Heart left ventricle (tissue), 16 donors: Measurements from ENCODE around the gene PTPRN2. TPM values are rescaled to one million over a fixed set of nuclear protein-coding genes. Genes with fewer than 3 reads are reported as not detected.

ENCODE experiments used
- ATAC-seq, 4 donors: fragments of 200-7000 bp; cut with Tn5 transposase; one replicate each; pipeline ENCODE4 v1.9.1; 2020 to 2022; ENCODE audit warnings: moderate library complexity in 4 of 4, mild to moderate bottlenecking in 3 of 4, moderate number of reproducible peaks in 1 of 4
- DNase-seq, 5 donors: peaks; one replicate each; pipeline ENCODE4 v3.0.0-alpha.2; 2020
- H3K27ac ChIP-seq, 12 donors: fragments of 200-600 bp; sonication (generic) in 4 of 12; one replicate each; pipeline versions ENCODE4 v1.5.0 to v1.8.0; 2016 to 2022; ENCODE audit warnings: mild to moderate bottlenecking in 2 of 12
- H3K27me3 ChIP-seq, 9 donors: fragments of 200-600 bp; sonication (generic) in 2 of 9; one replicate each; pipeline versions ENCODE4 v1.5.1 to v1.8.0; 2016 to 2022; ENCODE audit warnings: mild to moderate bottlenecking in 3 of 9
- H3K36me3 ChIP-seq, 9 donors: fragments of 200-600 bp; sonication (generic) in 2 of 9; one replicate each; pipeline versions ENCODE4 v1.5.0 to v1.8.0; 2018 to 2022; ENCODE audit warnings: mild to moderate bottlenecking in 2 of 9
- H3K4me1 ChIP-seq, 12 donors: fragments of 200-600 bp; sonication (generic) in 4 of 12; one replicate each; pipeline versions ENCODE4 v1.5.0 to v1.8.0; 2016 to 2022; ENCODE audit warnings: mild to moderate bottlenecking in 3 of 12
- H3K4me3 ChIP-seq, 12 donors: fragments of 200-600 bp; sonication (generic) in 4 of 12; one replicate each; pipeline versions ENCODE4 v1.5.0 to v1.8.0; 2017 to 2022; ENCODE audit warnings: mild to moderate bottlenecking in 9 of 12, moderate library complexity in 4 of 12
- H3K9me3 ChIP-seq, 12 donors: fragments of 200-600 bp; sonication (generic) in 4 of 12; one replicate each; pipeline versions ENCODE4 v1.5.0 to v1.8.0; 2016 to 2022; ENCODE audit warnings: mild to moderate bottlenecking in 1 of 12
- POLR2A ChIP-seq, 2 donors: fragments of 450-650 bp; IDR thresholded peaks; one replicate each; pipeline ENCODE4 v1.6.1; 2017; ENCODE audit warnings: antibody characterized with exemption in 2 of 2, mild to moderate bottlenecking in 2 of 2, moderate library complexity in 2 of 2
- WGBS, 4 donors: extraction: QIAGEN DNeasy Blood & Tissue Kit in 2 of 4; methylation state at CpG; one replicate each; pipeline versions ENCODE4 v1.1.5 to v1.1.7; 2013 to 2018; 5-methylcytosine and 5-hydroxymethylcytosine counted together
- intact Hi-C, 10 donors: fragments of 100-400 bp; cut with DNase I; formaldehyde crosslinking; loops; one replicate each; pipeline versions ENCODE4 v1.11.1 to v1.14.2; 2022
- polyA plus RNA-seq, 2 donors: library from polyadenylated mRNA; stranded (reverse); fragments of 200-250 nt; gene quantifications; one replicate each; pipeline ENCODE4 v1.2.3, GENCODE V29; 2013
- total RNA-seq, 9 donors: library from RNA; depleted of rRNA in 2 of 9; stranded (reverse); fragments of >200 nt in 2 of 9; fragmentation: NEBNext Ultra II Directional in 3 of 9; extraction: Animal tissue kit (Norgen Biotek cat#: 25700) in 3 of 9; gene quantifications; one replicate each; pipeline versions ENCODE4 v1.1.0 to v1.2.4, GENCODE V29; 2016 to 2023
- TF ChIP-seq, protein P1 (sequence below), 12 donors: fragments of 200-600 bp; sonication (generic) in 4 of 12; IDR thresholded peaks; one replicate each; pipeline versions ENCODE4 v1.5.0 to v1.8.0; 2018 to 2022; ENCODE audit warnings: antibody characterized with exemption in 12 of 12, mild to moderate bottlenecking in 5 of 12
- donor health status: ischemic (EF 13 %, LVEDD 7.1; RV severe dilation, severe dysfunction).
- donor health status: healthy with polysubstance abuse.
- donor health status: DM: no; HTN: yes; CAD: no.
- donor health status: DM: no; HTN: no; CAD: no.
- donor health status: ischemic (EF 25% LVEDD 6.9; RV normal size, moderate dysfunction).
- donor health status: ischemic (EF 25% LVEDD 5.7; RV mildly dilated, moderate dysfunction).
- donor health status: healthy.
- donor health status: DM: yes; HTN: yes; CAD: no.
- donor health status: ischemic (EF 35%, LVEDD 5.7; RV mildly dilated, moderate dysfunction).
- donor health status: nonischemic (EF 11% LVEDD 7.7; RV severe dilation, severe dysfunction).
- donor health status: DM: yes; HTN: yes; CAD: no.
- donor health status: PGD.
- donor health status: ischemic (EF 29% LVEDD 5.4; RV normal size, mild dysfunction).
- donor health status: nonischemic (EF 23%, LVEDD 6.1; RV moderate dilation, normal function).

Gene PTPRN2
- total and polyA plus RNA-seq, 11 donors: 0.61 to 2.3 (median 1.3) TPM

DNA sequence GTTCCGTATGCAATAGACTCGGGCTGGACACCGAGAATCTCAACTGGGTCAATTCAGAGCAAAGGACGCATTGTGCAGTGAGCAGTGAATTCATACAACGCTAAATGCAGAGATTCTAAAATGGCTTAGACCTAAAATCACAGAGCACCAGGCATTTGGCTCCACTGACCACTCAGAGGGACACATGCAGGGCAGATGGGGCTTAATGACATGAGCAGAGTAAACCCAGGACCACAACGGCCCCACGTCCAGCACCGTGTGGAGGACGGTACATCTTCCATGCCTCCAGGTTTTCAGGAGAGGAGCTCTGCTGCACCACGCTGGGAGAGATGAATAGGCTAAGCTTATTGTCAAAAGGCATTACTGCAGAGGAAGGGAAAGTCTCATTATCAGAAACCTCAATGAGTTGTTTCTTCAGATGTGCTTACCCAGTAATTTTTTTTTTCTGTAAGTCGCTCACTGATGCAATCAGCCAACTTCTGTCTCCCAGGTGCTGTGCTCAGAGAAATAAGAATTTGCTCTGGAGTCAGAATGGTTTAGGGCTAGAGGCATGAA, 555.0 kb downstream of the PTPRN2 start:
- Histone ChIP-seq H3K36me3 (no peaks in the 10 kb centered on the region), H3K4me3 (no peak overlapping the region), H3K9me3 (peaks cover 0 to 7% (median 0%) of the 10 kb centered on the region in 12 donors), H3K27me3 (peaks cover 0 to 23% (median 0%) of the 10 kb centered on the region in 9 donors), H3K4me1 (no peaks in the 10 kb centered on the region), H3K27ac (no peak overlapping the region)
- no peak for ATAC-seq
- WGBS, 4 donors: 76 to 86% (median 79%) methylated on average over 10 to 11 of the region's 11 CpGs
- DNase-seq: peak in 1 of 5 donors; percentile 47
- intact Hi-C loops: no loop called here
- TF ChIP-seq, protein P1, sequence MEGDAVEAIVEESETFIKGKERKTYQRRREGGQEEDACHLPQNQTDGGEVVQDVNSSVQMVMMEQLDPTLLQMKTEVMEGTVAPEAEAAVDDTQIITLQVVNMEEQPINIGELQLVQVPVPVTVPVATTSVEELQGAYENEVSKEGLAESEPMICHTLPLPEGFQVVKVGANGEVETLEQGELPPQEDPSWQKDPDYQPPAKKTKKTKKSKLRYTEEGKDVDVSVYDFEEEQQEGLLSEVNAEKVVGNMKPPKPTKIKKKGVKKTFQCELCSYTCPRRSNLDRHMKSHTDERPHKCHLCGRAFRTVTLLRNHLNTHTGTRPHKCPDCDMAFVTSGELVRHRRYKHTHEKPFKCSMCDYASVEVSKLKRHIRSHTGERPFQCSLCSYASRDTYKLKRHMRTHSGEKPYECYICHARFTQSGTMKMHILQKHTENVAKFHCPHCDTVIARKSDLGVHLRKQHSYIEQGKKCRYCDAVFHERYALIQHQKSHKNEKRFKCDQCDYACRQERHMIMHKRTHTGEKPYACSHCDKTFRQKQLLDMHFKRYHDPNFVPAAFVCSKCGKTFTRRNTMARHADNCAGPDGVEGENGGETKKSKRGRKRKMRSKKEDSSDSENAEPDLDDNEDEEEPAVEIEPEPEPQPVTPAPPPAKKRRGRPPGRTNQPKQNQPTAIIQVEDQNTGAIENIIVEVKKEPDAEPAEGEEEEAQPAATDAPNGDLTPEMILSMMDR (IDR thresholded peaks at IDR 0.05): no peak
- TF ChIP-seq POLR2A (IDR thresholded peaks at IDR 0.05): no peak

DNA sequence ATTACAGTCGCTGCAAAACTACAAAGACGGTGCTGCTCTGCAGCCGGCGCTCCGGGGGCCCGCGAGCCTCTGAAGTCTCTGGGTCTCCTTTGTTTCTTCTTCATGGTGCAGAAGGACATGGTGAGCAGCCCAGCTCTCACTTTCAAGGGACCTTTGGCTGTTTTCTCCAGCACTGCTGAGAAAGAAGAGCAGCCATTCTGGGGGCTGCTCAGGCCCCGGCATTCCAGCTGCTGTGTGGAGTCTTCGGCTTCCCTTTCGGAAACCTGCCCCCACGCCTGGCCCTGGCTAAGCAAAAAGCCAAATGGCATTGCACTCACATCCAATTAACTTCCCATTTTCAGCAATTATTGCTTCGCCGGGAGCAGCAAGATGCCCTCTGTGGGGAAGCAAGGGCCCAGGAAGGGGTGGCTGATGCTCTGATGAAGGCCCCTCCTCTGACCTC, 555.7 kb downstream of the PTPRN2 start:
- Histone ChIP-seq H3K4me3 (no peak overlapping the region), H3K9me3 (peaks cover 0 to 7% (median 0%) of the 10 kb centered on the region in 12 donors), H3K4me1 (no peaks in the 10 kb centered on the region), H3K36me3 (no peaks in the 10 kb centered on the region), H3K27me3 (peaks cover 0 to 23% (median 0%) of the 10 kb centered on the region in 9 donors), H3K27ac (no peak overlapping the region)
- DNase-seq (no peak), ATAC-seq (no peak)
- 31 to 54% (median 40%) methylated on average over 13 of the region's 13 CpGs for WGBS, 4 donors
- intact Hi-C loops: no loop called here
- no peak for TF ChIP-seq POLR2A (IDR thresholded peaks at IDR 0.05)
- TF ChIP-seq, protein P1 (IDR thresholded peaks at IDR 0.05): no peak

DNA sequence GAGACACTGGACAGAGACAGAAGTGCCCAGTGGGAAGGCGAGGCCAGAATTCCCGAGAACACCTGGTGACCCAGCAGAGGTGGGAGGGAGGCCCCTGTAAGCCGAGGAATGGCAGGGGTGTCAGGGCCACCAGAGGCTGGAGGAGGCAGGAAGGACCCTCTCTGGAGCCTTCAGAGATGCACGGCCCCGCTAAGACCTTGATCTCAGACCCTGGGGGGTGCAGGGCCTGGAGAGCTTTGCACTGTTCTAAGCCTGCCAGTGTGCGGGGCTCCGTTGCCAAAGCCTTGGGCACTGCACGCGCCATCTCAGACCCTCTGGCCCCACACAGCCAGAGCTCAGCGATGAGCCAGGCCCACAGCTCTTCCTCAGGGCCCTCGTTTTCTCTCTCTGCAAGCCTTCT, 557.1 kb downstream of the PTPRN2 start:
- intact Hi-C loops: no loop called here

DNA sequence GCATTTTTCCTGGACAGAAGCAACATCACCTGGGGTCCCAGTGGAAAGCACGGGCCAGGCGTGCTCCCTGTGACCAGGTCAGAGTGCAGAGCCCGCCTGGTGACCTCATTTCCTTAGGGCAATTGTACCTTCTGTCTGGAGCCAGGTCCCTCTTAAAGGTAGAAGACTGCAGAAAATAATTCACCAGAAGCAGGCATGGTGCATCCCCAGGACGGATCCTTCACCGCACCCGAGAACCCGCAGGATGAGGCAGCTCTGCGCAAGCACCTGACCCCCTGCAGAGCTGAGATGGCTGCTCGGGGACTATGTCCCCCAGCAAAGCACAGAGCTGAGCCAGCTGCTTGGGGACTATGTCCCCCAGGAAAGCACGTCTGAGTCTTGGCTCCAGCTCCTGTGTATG, 557.6 kb downstream of the PTPRN2 start:
- TF ChIP-seq, protein P1 (IDR thresholded peaks at IDR 0.05): no peak
- no peak for TF ChIP-seq POLR2A (IDR thresholded peaks at IDR 0.05)
- H3K36me3 ChIP-seq: no peaks in the 10 kb centered on the region
- DNase-seq (peak in 1 of 5 donors; percentile 49), ATAC-seq (no peak)
- H3K27ac ChIP-seq: no peak overlapping the region
- no peaks in the 10 kb centered on the region for H3K4me1 ChIP-seq
- intact Hi-C loops: no loop called here
- WGBS, 4 donors: 79 to 86% (median 84%) methylated on average over 9 to 10 of the region's 10 CpGs
- H3K27me3 ChIP-seq: peaks cover 0 to 23% (median 0%) of the 10 kb centered on the region in 9 donors
- H3K9me3 ChIP-seq: peaks cover 0 to 7% (median 0%) of the 10 kb centered on the region in 12 donors
- H3K4me3 ChIP-seq: no peak overlapping the region

More for the DNA sequence above, 557.1 kb downstream of the PTPRN2 start:
- Histone ChIP-seq H3K27ac (no peak overlapping the region), H3K4me1 (no peaks in the 10 kb centered on the region), H3K27me3 (peaks cover 0 to 23% (median 0%) of the 10 kb centered on the region in 9 donors), H3K36me3 (no peaks in the 10 kb centered on the region), H3K9me3 (peaks cover 0 to 7% (median 0%) of the 10 kb centered on the region in 12 donors), H3K4me3 (no peak overlapping the region)
- DNase-seq (no peak), ATAC-seq (no peak)
- TF ChIP-seq, protein P1 (IDR thresholded peaks at IDR 0.05): no peak
- no peak for TF ChIP-seq POLR2A (IDR thresholded peaks at IDR 0.05)
- 80 to 86% (median 83%) methylated on average over 11 of the region's 11 CpGs for WGBS, 4 donors
